Trophoblast cell (in vitro differentiated cells and primary cell): Measurements from ENCODE around the gene ODAD4.

ENCODE experiments used
- DNase-seq, 2 donors: peaks; one replicate each; pipeline ENCODE4 v3.0.0-alpha.2; 2016
- H2AFZ ChIP-seq: 2 replicates; pipeline ENCODE4 v1.6.1; 2013; ENCODE audit warnings: low read length, moderate library complexity, mild to moderate bottlenecking; ENCODE audit not compliant: insufficient read depth, poor library complexity
- H2AK5ac ChIP-seq: 2 replicates; pipeline ENCODE4 v1.6.1; 2013; ENCODE audit warnings: mild to moderate bottlenecking, low read length
- H2BK120ac ChIP-seq: 2 replicates; pipeline ENCODE4 v1.6.1; 2013; ENCODE audit warnings: low read length, mild to moderate bottlenecking, moderate library complexity; ENCODE audit not compliant: insufficient read depth, poor library complexity
- H2BK12ac ChIP-seq: 2 replicates; pipeline ENCODE4 v1.6.1; 2013; ENCODE audit warnings: mild to moderate bottlenecking, low read length, moderate library complexity
- H2BK5ac ChIP-seq: 2 replicates; pipeline ENCODE4 v1.6.1; 2013; ENCODE audit warnings: low read length, low read depth, moderate library complexity, mild to moderate bottlenecking; ENCODE audit not compliant: poor library complexity
- H3K14ac ChIP-seq: 2 replicates; pipeline ENCODE4 v1.6.1; 2013; ENCODE audit warnings: mild to moderate bottlenecking, low read length
- H3K18ac ChIP-seq: 2 replicates; pipeline ENCODE4 v1.6.1; 2013; ENCODE audit warnings: mild to moderate bottlenecking, low read length
- H3K23ac ChIP-seq: 2 replicates; pipeline ENCODE4 v1.6.1; 2013; ENCODE audit warnings: low read length
- H3K27ac ChIP-seq: 2 replicates; pipeline ENCODE4 v1.5.1; 2013; ENCODE audit warnings: low read depth, mild to moderate bottlenecking, inconsistent platforms, low read length, moderate library complexity
- H3K27me3 ChIP-seq: 2 replicates; pipeline ENCODE4 v1.6.1; 2013; ENCODE audit warnings: inconsistent platforms, mild to moderate bottlenecking, low read length, moderate library complexity; ENCODE audit not compliant: insufficient read depth
- H3K36me3 ChIP-seq, 2 experiments: 1 replicate in 1 of 2; 2 replicates in 1 of 2; pipeline ENCODE4 v1.6.1; 2013; ENCODE audit warnings: low read length in 2 of 2, mild to moderate bottlenecking in 2 of 2, moderate library complexity in 1 of 2; ENCODE audit not compliant: insufficient read depth in 2 of 2, control insufficient read depth in 1 of 2
- H3K4ac ChIP-seq: 2 replicates; pipeline ENCODE4 v1.6.1; 2013; ENCODE audit warnings: low read depth, mild to moderate bottlenecking, low read length, moderate library complexity
- H3K4me1 ChIP-seq, 2 experiments: 1 replicate in 1 of 2; 2 replicates in 1 of 2; pipeline ENCODE4 v1.6.1; 2013; ENCODE audit warnings: low read length in 2 of 2, mild to moderate bottlenecking in 2 of 2, moderate library complexity in 1 of 2; ENCODE audit not compliant: insufficient read depth in 2 of 2, control insufficient read depth in 1 of 2
- H3K4me2 ChIP-seq: 2 replicates; pipeline ENCODE4 v1.6.1; 2013; ENCODE audit warnings: inconsistent platforms, mild to moderate bottlenecking, low read length, moderate library complexity
- H3K4me3 ChIP-seq: 2 replicates; pipeline ENCODE4 v1.5.1; 2013; ENCODE audit warnings: mild to moderate bottlenecking, low read depth, low read length, inconsistent platforms
- H3K79me1 ChIP-seq: one replicate; pipeline ENCODE4 v1.6.1; 2013; ENCODE audit warnings: low read length
- H3K79me2 ChIP-seq: 2 replicates; pipeline ENCODE4 v1.6.1; 2013; ENCODE audit warnings: low read length, mild to moderate bottlenecking; ENCODE audit not compliant: control insufficient read depth, insufficient read depth, poor library complexity
- H3K9ac ChIP-seq: 2 replicates; pipeline ENCODE4 v1.6.1; 2013; ENCODE audit warnings: mild to moderate bottlenecking, low read length
- H3K9me3 ChIP-seq: 2 replicates; pipeline ENCODE4 v1.6.1; 2013; ENCODE audit warnings: low read depth, mild to moderate bottlenecking, control low read depth, inconsistent platforms, low read length; ENCODE audit not compliant: insufficient read depth
- H4K12ac ChIP-seq: 2 replicates; pipeline ENCODE4 v1.6.1; 2013; ENCODE audit warnings: low read depth, mild to moderate bottlenecking, low read length, moderate library complexity
- H4K8ac ChIP-seq: 2 replicates; pipeline ENCODE4 v1.6.1; 2013; ENCODE audit warnings: low read depth, mild to moderate bottlenecking, low read length, moderate library complexity
- H4K91ac ChIP-seq: one replicate; pipeline ENCODE4 v1.6.1; 2013; ENCODE audit warnings: low read depth, mild to moderate bottlenecking, low read length, moderate library complexity
- WGBS: extraction: QIAGEN DNeasy Blood & Tissue Kit; methylation state at CpG from one replicate; pipeline ENCODE4 v1.1.7; 2013; ENCODE audit warnings: missing lambda C conversion rate; ENCODE audit not compliant: insufficient read length, insufficient coverage; ENCODE audit errors: extremely low coverage; 5-methylcytosine and 5-hydroxymethylcytosine counted together

ODAD4 gene

DNA sequence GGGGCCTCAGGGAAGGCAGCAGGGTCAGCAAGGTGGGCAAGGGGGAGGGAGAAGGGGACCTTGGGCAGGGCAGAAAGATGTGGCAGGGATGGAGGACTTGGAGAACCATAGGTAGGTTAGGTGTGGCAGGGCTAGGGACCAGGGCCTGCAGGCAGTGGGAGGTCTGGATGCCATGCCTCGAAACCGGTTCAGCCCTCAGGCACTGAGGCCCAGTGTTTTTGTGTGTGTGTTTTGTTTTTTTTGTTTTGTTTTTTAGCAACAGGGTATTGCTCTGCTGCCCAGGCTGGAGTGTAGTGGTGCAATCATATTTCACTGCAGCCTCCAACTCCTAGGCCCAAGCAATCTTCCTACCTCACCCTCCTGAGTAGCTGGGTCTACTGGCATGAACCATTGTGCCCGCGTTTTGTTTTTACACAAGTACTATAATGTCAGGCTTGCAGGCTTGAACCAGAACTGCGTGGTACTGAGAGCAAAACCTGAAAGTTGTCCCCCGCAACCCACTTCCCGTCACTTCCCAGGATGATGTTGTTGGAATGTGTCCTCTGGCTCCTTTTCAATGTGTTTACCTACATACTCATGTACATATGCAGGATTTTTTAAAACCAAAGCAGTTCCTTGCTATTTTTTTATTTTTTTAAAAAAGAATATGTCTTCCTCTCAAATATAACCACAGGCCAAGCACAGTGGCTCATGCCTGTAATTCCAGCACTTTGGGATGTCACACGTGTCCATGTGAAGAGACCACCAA lies 12.4 kb downstream of the ODAD4 start:
- no peak overlapping the region for H3K27ac ChIP-seq
- H4K8ac ChIP-seq = no peak overlapping the region
- peaks cover 0 to 2% of the 10 kb centered on the region in 2 experiments for H3K4me1 ChIP-seq
- no peak overlapping the region for H3K23ac ChIP-seq
- peak; percentile 93 to 97 for DNase-seq
- no peak overlapping the region for H2BK120ac ChIP-seq
- H3K4me3 ChIP-seq = no peak overlapping the region
- no peak overlapping the region for H3K4ac ChIP-seq
- no peak overlapping the region for H4K91ac ChIP-seq
- no peak overlapping the region for H3K14ac ChIP-seq
- H3K36me3 ChIP-seq = no peaks in the 10 kb centered on the region
- H2BK5ac ChIP-seq = no peak overlapping the region
- no peaks in the 10 kb centered on the region for H3K27me3 ChIP-seq
- H2AFZ ChIP-seq = no peak overlapping the region
- no peak overlapping the region for H2BK12ac ChIP-seq
- H3K9me3 ChIP-seq = peaks cover 2% of the 10 kb centered on the region
- H3K18ac ChIP-seq = no peak overlapping the region
- H3K79me2 ChIP-seq = no peaks in the 10 kb centered on the region
- no peak overlapping the region for H4K12ac ChIP-seq
- no peaks in the 10 kb centered on the region for H3K79me1 ChIP-seq
- H3K9ac ChIP-seq = no peak overlapping the region
- no CpG with 5 or more reads among the region's 8 CpGs for WGBS
- no peak overlapping the region for H2AK5ac ChIP-seq
- no peak overlapping the region for H3K4me2 ChIP-seq

DNA sequence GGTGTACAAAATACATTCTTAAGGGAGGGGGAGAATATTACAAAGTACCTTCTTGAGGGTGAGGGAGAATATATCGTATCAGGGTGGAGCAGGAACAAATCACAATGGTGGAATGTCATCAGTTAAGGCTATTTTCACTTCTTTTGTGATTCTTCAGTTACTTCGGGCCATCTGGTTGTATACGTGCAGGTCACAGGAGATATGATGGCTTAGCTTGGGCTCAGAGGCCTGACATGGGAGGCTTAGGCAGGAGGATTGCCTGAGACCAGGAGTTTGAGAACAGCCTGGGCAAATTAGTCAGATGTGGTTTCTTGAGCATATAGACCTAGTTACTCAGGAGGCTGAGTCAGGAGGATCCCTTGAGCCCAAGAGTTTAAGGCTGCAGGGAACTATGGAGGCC lies 13.1 kb downstream of the ODAD4 start:
- DNase-seq = peak; percentile 67 to 72
- Histone ChIP-seq H4K12ac (no peak overlapping the region), H3K14ac (no peak overlapping the region), H4K8ac (no peak overlapping the region), H3K27ac (no peak overlapping the region), H3K23ac (no peak overlapping the region), H3K36me3 (no peaks in the 10 kb centered on the region), H3K4me2 (no peak overlapping the region), H2BK12ac (no peak overlapping the region), H3K4ac (no peak overlapping the region), H3K4me3 (no peak overlapping the region), H2AFZ (no peak overlapping the region), H2BK120ac (no peak overlapping the region), H2AK5ac (no peak overlapping the region), H3K9me3 (peaks cover 2% of the 10 kb centered on the region), H3K9ac (no peak overlapping the region), H2BK5ac (no peak overlapping the region), H3K27me3 (no peaks in the 10 kb centered on the region), H3K79me1 (no peaks in the 10 kb centered on the region), H3K4me1 (peaks cover 0 to 2% of the 10 kb centered on the region in 2 experiments), H4K91ac (no peak overlapping the region), H3K79me2 (no peaks in the 10 kb centered on the region), H3K18ac (no peak overlapping the region)
- WGBS = no CpG with 5 or more reads among the region's 3 CpGs

DNA sequence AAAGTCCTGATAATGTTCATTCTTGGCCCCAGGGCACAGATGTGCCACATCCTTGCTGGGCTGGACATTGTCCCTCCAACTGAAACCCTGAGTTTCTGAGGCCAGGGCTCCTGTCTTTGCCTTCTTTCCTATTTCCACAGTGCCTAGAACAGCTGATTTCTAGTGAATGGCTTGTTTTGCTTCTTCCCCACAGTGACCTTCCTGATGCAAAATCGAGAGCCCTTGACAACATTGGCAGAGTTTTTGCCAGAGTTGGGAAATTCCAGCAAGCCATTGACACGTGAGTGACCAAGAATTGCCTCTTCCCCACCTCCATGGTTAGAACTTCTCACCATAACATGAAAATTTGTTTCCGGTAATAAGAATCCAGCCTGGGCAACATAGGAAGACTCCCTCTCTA lies 14.5 kb downstream of the ODAD4 start:
- H4K12ac ChIP-seq = no peak overlapping the region
- H3K9ac ChIP-seq = no peak overlapping the region
- H3K27ac ChIP-seq = no peak overlapping the region
- H3K79me1 ChIP-seq = no peaks in the 10 kb centered on the region
- no CpG with 5 or more reads among the region's 3 CpGs for WGBS
- no peaks in the 10 kb centered on the region for H3K27me3 ChIP-seq
- H3K9me3 ChIP-seq = no peaks in the 10 kb centered on the region
- no peak for DNase-seq
- H3K18ac ChIP-seq = no peak overlapping the region
- no peak overlapping the region for H4K8ac ChIP-seq
- no peak overlapping the region for H2BK12ac ChIP-seq
- H2BK120ac ChIP-seq = no peak overlapping the region
- no peak overlapping the region for H2AK5ac ChIP-seq
- H2BK5ac ChIP-seq = no peak overlapping the region
- no peak overlapping the region for H3K4me3 ChIP-seq
- H3K4me1 ChIP-seq = peaks cover 0 to 2% of the 10 kb centered on the region in 2 experiments
- H3K4me2 ChIP-seq = no peak overlapping the region
- H3K4ac ChIP-seq = no peak overlapping the region
- H3K79me2 ChIP-seq = no peaks in the 10 kb centered on the region
- no peaks in the 10 kb centered on the region for H3K36me3 ChIP-seq
- no peak overlapping the region for H4K91ac ChIP-seq
- no peak overlapping the region for H3K23ac ChIP-seq
- H3K14ac ChIP-seq = no peak overlapping the region
- H2AFZ ChIP-seq = no peak overlapping the region

- no peak overlapping the region for H3K4me2 ChIP-seq
- whole genome bisulfite sequencing = no CpG with 5 or more reads among the region's 11 CpGs
- no peaks in the 10 kb centered on the region for H3K9me3 ChIP-seq
- H3K79me1 ChIP-seq = no peaks in the 10 kb centered on the region
- no peak overlapping the region for H2AFZ ChIP-seq
- no peak overlapping the region for H3K23ac ChIP-seq
- H3K9ac ChIP-seq = no peak overlapping the region
- H2BK120ac ChIP-seq = no peak overlapping the region
- H3K4ac ChIP-seq = no peak overlapping the region
- no peak overlapping the region for H2BK12ac ChIP-seq
- H4K12ac ChIP-seq = no peak overlapping the region
- no peaks in the 10 kb centered on the region for H3K4me1 ChIP-seq
- no peak overlapping the region for H3K18ac ChIP-seq
- H3K27me3 ChIP-seq = no peaks in the 10 kb centered on the region
- no peak overlapping the region for H3K27ac ChIP-seq
- H4K8ac ChIP-seq = no peak overlapping the region
- H4K91ac ChIP-seq = no peak overlapping the region
- H2BK5ac ChIP-seq = no peak overlapping the region
- H2AK5ac ChIP-seq = no peak overlapping the region
- no peak overlapping the region for H3K4me3 ChIP-seq
- no peaks in the 10 kb centered on the region for H3K79me2 ChIP-seq
- H3K14ac ChIP-seq = no peak overlapping the region
- no peaks in the 10 kb centered on the region for H3K36me3 ChIP-seq
- DNase-seq = no peak
These were observed 18.5 kb downstream of the ODAD4 start for GRCh38 chr17:41948762-41949460.
